CD4-positive, alpha-beta T cell treated with Interferon gamma for 1 hour (primary cell): ENCODE measurements around the gene AMBRA1.

Experiments used
- DNase-seq: peaks from one replicate; pipeline ENCODE4 v3.0.0-alpha.2; 2020

Gene AMBRA1, protein sequence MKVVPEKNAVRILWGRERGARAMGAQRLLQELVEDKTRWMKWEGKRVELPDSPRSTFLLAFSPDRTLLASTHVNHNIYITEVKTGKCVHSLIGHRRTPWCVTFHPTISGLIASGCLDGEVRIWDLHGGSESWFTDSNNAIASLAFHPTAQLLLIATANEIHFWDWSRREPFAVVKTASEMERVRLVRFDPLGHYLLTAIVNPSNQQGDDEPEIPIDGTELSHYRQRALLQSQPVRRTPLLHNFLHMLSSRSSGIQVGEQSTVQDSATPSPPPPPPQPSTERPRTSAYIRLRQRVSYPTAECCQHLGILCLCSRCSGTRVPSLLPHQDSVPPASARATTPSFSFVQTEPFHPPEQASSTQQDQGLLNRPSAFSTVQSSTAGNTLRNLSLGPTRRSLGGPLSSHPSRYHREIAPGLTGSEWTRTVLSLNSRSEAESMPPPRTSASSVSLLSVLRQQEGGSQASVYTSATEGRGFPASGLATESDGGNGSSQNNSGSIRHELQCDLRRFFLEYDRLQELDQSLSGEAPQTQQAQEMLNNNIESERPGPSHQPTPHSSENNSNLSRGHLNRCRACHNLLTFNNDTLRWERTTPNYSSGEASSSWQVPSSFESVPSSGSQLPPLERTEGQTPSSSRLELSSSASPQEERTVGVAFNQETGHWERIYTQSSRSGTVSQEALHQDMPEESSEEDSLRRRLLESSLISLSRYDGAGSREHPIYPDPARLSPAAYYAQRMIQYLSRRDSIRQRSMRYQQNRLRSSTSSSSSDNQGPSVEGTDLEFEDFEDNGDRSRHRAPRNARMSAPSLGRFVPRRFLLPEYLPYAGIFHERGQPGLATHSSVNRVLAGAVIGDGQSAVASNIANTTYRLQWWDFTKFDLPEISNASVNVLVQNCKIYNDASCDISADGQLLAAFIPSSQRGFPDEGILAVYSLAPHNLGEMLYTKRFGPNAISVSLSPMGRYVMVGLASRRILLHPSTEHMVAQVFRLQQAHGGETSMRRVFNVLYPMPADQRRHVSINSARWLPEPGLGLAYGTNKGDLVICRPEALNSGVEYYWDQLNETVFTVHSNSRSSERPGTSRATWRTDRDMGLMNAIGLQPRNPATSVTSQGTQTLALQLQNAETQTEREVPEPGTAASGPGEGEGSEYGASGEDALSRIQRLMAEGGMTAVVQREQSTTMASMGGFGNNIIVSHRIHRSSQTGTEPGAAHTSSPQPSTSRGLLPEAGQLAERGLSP (N-terminal part only)

DNA sequence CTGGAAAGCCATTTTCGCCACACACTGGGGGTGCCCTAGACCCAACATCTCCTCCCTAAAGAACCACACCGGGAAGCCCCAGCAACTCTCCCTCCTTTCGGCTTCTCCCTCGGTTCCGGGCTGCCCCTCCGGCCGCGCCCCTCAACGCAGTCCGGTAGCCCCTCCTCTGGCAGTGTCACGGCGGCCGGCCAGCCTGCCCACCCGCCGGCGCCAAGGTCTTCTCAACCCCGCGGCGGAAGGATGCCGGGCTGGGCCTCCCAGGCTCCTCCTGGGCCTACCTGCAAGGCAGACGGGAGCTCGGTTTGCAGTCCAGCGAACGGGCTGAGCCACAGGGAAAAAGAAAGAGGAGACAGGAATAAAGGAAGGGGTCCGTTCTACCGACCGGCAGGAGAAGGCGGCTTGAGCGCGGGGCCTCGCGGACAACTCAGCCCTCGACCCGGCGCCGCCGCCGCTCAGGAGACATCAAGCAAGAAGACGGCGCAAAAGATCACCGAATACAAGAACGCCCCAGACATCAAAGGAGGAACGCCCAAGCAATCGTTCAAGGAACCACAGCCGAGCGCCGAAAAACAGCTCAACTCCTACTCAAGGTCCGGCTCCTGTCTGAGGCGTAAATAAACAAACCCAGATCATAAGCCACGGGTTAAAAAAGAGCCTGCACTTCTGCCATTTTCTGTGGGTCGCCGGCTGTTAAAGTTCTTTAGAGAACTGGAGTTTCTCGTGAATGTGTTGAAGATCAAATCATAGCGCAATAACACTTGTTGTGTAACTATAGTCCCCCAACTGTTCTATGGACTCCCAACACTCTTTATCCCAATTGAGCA lies at the start of gene AMBRA1:
TSS of gene AMBRA1 (minus strand) at position 474 of the 824 bp plus-strand sequence. CDS start 45,643 bp downstream, outside the sequence.
- DNase-seq = peak; percentile 76

DNA sequence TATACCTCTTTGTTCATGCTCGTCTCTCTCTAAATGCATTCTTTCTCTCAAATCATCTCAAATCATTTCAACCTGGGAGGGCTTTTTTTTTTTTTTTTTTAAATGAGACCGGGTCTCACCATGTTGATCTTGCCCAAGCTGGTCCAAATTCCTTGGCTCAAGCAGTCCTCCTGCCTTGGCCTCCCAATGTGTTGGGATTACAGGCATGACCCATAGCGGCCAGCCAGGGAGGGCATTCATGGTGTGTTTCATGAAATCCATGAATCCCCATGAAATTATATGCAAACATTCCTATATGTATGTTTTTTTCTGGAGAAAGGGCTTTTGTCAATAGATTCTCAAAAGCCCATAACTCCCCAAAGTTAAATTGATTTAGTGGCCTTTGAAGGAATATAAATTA lies 49.7 kb upstream of the AMBRA1 start:
- DNase-seq = no peak

GRCh38 chr11:46642627-46643335 lies 49.0 kb upstream of the AMBRA1 start:
- DNase-seq = no peak

- no peak for DNase-seq
Measured at GRCh38 chr11:46641639-46642038, 47.8 kb upstream of the AMBRA1 start.

DNA sequence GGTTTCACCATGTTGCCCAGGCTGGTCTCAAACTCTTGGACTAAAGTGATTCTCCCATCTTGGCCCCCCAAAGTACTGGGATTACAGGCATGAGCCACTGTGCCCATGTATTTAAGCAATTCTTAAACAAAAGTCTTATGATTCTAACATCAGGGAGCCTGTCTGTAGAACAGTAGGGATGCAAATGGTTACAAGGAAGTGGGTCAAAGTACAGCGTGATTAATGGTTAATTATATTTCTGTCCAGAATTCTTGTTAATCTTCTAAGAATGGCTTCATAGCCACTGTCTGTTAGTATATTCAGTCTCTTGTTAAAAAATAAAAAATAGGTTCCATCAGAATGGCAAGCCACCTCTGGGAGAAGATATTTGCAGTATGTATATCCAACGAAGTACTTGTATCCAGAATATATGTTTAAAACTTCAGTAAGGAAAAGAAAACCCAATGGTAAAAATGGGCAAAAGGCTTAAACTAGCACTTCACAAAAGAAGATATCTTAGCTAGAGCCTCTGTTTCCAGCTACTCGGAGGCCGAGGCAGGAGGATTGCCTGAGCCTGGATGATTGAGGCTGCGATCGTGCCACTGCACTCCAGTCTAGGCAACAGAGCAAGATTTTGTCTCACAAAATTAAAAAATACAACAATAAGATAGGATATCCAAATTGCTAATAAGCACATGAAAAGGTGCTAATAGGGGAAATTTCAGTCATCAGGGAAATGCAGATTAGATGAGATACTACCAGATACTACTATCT lies 46.4 kb upstream of the AMBRA1 start:
- DNase-seq = no peak

- no peak for DNase-seq
Measured at GRCh38 chr11:46639197-46639839, 45.5 kb upstream of the AMBRA1 start.

DNA sequence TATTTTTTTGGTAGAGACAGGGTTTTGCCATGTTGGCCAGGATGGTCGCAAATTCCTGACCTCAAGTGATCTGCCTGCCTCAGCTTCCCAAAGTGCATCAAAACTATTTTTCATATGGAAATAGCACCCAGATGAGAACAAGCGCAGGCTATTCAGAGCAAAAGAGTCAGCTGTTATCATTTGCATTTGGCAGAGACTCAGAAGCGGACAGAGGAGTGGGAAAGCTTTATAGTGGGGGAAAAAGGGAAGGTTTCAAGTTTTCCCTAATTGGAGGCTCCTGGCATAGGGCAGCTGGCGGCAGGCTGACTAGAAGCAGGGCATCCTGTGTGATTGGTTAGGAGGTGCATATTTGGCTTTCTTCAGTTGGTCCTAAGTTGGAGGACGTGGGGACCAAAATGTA lies 43.7 kb upstream of the AMBRA1 start:
- DNase-seq = no peak

GRCh38 chr11:46635557-46636139 lies 41.8 kb upstream of the AMBRA1 start:
- DNase-seq = no peak

DNA sequence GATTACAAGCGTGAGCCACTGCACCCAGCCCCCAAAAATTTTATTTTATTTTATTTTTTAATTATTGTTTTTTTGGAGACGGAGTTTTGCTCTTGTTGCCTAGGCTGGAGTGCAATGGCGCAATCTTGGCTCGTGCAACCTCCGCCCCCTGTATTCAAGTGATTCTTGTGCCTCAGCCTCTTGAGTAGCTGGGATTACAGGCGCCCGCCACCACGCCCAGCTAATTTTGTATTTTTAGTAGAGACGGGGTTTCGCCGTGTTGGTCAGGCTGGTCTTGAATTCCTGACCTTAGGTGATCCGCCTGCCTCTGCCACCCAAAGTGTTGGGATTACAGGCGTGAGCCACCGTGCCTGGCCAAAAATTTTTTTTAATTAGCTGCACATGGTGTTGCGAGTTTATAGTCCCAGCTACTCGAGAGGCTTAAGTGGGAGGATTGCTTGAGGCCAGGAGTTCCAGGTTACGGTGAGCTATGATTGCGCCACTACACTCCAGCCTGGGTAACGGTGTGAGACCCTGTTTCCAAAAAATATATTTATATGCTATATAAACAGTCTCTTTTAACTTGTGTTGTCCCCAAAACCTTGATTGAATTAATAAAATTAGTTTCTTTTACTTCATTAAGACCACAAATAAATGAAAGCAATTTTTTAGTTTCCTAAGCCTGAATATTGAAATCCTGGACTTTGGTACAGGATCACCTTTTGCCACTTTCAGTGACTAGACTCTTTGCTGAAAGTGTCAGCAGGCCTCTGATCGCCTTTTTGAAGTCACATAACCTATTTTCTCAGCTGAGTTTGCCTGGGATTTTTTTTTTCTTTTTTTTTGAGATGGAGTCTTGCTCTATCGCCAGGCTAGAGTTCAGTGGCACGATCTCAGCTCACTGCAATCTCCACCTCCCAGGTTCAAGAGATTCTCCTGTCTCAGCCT lies 39.7 kb upstream of the AMBRA1 start:
- no peak for DNase-seq

- no peak for DNase-seq
Measured at GRCh38 chr11:46632502-46632901, 38.7 kb upstream of the AMBRA1 start.

DNA sequence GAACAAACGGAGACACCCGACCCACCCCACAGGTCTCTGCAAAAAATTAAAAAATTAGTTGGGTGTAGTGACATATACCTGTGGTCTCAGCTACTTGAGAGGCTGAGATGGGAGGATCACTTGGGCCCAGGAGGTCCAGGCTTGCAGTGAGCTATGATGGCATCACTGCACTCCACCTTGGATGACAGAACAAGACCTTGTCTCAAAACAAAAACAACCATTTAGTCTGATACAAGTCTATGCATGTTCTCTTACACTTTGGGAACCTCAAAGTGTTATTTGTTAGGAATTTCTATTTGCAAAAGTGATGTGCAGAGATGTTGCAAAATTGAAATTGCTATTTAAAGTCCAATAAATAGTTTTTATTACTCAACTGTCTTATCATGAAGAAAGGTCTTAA lies 37.9 kb upstream of the AMBRA1 start:
- DNase-seq = no peak

DNA sequence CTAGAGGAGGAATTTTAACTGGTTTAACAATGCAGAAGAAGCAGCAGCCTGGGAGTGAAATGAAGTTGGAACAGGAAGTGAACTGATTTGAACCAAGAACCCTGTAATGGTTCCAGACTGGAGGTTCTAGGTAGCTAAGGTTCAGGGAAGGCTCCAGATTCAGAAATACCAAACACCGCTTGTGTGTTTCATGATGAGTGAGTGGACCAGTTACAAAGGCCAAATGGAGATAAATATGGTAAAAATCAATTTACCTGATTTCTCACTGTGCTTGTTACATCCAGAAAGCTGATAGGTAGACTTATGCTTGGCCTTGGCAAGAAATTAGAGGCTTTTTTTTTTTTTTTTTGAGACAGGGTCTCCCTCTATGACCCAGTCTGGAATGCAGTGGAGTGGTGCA lies 36.4 kb upstream of the AMBRA1 start:
- DNase-seq = no peak

- no peak for DNase-seq
Measured at GRCh38 chr11:46628961-46629360, 35.1 kb upstream of the AMBRA1 start.

DNA sequence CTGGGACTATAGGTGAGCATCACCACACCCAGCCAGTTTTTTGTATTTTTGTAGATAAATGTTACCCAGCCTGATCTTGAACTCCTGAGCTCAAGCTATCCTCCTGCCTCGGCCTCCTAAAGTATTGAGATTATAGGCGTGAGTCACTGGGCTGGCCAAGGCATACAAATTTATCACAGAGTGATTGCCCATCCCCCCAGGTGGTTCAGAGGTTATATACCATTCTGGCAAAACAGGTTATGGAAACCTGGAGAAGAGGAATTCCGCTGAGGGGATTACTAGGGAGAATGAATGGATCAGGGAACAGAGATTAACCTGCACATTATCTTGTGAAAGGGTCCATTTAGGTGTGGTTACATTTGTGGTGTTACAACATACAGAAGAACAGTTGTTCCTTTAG lies 31.6 kb upstream of the AMBRA1 start:
- no peak for DNase-seq

DNA sequence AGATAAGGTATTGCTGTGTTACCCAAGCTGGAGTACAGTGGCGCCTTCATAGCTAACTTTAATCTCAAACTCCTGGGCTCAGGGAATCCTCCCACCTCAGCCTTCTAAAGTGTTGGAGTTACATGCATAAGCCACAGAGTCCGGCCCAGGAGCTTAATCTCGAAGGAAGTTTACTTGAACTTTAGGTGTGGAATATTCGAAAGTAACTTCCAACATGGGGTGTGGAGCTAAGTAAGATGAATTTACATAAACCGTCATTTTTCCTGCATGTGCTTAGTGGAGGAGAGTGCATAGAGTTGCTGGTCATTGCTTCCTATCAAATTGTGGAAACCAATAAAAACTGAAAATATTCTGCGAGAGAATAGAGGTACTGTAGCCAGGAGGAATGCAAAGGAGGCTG lies 25.0 kb upstream of the AMBRA1 start:
- no peak for DNase-seq

- DNase-seq = no peak
Measured at GRCh38 chr11:46617972-46618314, 24.1 kb upstream of the AMBRA1 start.

DNA sequence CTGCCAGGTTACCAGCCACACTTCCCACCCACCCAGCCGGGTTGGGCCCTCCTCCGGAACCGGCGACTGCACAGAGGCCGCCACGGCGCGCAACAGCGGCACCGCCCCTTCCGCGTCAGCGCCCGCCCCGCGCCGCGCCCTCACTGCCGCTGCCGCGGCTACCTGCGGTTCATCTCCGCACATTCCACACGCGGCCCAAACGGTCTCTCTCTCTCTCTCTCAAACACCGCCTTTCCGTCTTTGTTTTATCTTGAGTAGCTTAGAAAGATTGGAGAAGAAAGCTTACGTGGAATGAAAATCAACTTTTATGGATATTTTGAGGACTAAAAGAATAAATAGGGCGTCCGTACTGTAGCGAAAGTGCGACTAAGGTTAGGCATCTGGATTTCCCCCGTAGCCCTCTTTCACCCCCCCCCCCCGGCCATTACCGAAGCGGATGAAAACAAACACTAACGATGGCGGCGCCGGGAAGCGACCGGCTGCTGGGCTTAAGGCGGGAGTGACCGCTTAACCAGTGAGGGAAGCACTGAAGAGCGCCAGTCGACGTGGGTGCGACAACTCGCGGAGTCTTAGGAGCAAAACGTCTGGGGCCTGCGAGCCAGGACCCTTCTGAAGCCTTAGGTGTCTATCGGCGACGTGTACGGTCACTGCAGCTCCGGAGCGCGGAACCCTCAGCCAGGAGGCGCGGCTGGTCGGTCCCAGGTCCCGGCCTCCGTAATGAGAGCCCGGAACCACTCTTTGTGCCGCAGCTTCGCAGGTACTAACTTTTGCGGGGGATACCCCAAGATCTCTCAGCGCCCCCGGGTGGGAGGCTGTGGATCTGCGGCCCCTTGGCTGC lies 23.5 kb upstream of the AMBRA1 start, which contains the start of the genes ATG13 and HARBI1:
TSS of gene ATG13 (plus strand) at position 420 of the 838 bp plus-strand sequence. CDS start 26,739 bp downstream, outside the sequence.
TSS of gene HARBI1 (minus strand) at position 94 of the 838 bp plus-strand sequence. CDS start 990 bp downstream, outside the sequence.
- peak; percentile 91 for DNase-seq
